Embryonic facial prominence (tissue), 1 donor: ENCODE results near the gene CNKSR2.

Source experiments
- DNase-seq: peaks from one replicate; pipeline ENCODE4 v3.0.0-alpha.2; 2016; ENCODE audit errors: extremely low spot score

Gene CNKSR2

GRCh38 chrX:21606002-21606401 is 231.8 kb downstream of the CNKSR2 start:
- DNase-seq, result no peak

- DNase-seq, result no peak
Measured at GRCh38 chrX:21610168-21610567, 235.9 kb downstream of the CNKSR2 start.

GRCh38 chrX:21612154-21612553 is 237.9 kb downstream of the CNKSR2 start:
- DNase-seq, result no peak

- DNase-seq, result no peak
Measured at GRCh38 chrX:21616386-21616785, 242.2 kb downstream of the CNKSR2 start.

- no peak for DNase-seq
Measured at GRCh38 chrX:21620234-21620633, 246.0 kb downstream of the CNKSR2 start.

GRCh38 chrX:21623778-21624501 is 249.7 kb downstream of the CNKSR2 start:
- DNase-seq, result no peak

- no peak for DNase-seq
Measured at GRCh38 chrX:21632027-21632426, 257.8 kb downstream of the CNKSR2 start.

- DNase-seq, result no peak
Measured at GRCh38 chrX:21638311-21638710, 264.1 kb downstream of the CNKSR2 start.

GRCh38 chrX:21639775-21640174 is 265.6 kb downstream of the CNKSR2 start:
- no peak for DNase-seq

GRCh38 chrX:21645431-21645830 is 271.2 kb downstream of the CNKSR2 start:
- DNase-seq, result no peak

GRCh38 chrX:21645886-21646285 is 271.7 kb downstream of the CNKSR2 start:
- no peak for DNase-seq

GRCh38 chrX:21655901-21656586 is 281.8 kb downstream of the CNKSR2 start:
- no peak for DNase-seq

GRCh38 chrX:21656587-21657317 is 282.5 kb downstream of the CNKSR2 start:
- DNase-seq, result no peak

GRCh38 chrX:21657318-21658151 is 283.3 kb downstream of the CNKSR2 start:
- DNase-seq, result no peak

GRCh38 chrX:21658152-21658737 is 284.0 kb downstream of the CNKSR2 start, which contains the start of gene KLHL34:
Gene KLHL34 (minus strand): TSS chrX:21658330. CDS start chrX:21657788, 542 bp downstream.
- DNase-seq, result no peak

GRCh38 chrX:21658746-21659145 is 284.5 kb downstream of the CNKSR2 start:
- DNase-seq, result no peak

- no peak for DNase-seq
Measured at GRCh38 chrX:21659320-21659719, 285.1 kb downstream of the CNKSR2 start.

- DNase-seq, result no peak
Measured at GRCh38 chrX:21660156-21660555, 285.9 kb downstream of the CNKSR2 start.

GRCh38 chrX:21661316-21661715 is 287.1 kb downstream of the CNKSR2 start:
- no peak for DNase-seq

GRCh38 chrX:21662761-21663160 is 288.5 kb downstream of the CNKSR2 start:
- DNase-seq, result no peak

- no peak for DNase-seq
Measured at GRCh38 chrX:21666252-21666651, 292.0 kb downstream of the CNKSR2 start.
